Ureter (tissue), 1 donor: ENCODE measurements around the gene STYK1. TPM values are rescaled to one million over a fixed set of nuclear protein-coding genes. Genes with fewer than 3 reads are reported as not detected.

ENCODE experiments used
- total RNA-seq: library from RNA; stranded (reverse); gene quantifications from one replicate; pipeline ENCODE4 v1.2.4, GENCODE V29; 2023
- donor health status: DM: yes; HTN: yes; CAD: no.

STYK1 gene
- total RNA-seq, 1 donor from 2014 or later: 13.2 TPM

Other genes with a start within 250 kb of the STYK1 start
- 3.1 TPM for gene KLRC2, start 238.0 kb downstream of the STYK1 start, total RNA-seq
- 3.3 TPM for gene KLRC1, start 220.7 kb downstream of the STYK1 start, total RNA-seq
- gene EIF2S3B, start 168.2 kb downstream of the STYK1 start, total RNA-seq: 0.81 TPM
- 28.3 TPM for gene MAGOHB, start 60.4 kb downstream of the STYK1 start, total RNA-seq
- gene YBX3, start 49.3 kb upstream of the STYK1 start, total RNA-seq: 318 TPM
- gene TAS2R7, start 128.6 kb upstream of the STYK1 start, total RNA-seq: not detected
- gene TAS2R8, start 133.2 kb upstream of the STYK1 start, total RNA-seq: not detected
- gene TAS2R9, start 136.1 kb upstream of the STYK1 start, total RNA-seq: not detected
- 0.62 TPM for gene TAS2R10, start 152.3 kb upstream of the STYK1 start, total RNA-seq
- 7.3 TPM for gene PRR4, start 175.4 kb upstream of the STYK1 start, total RNA-seq
- 47.6 TPM for gene PRH1, start 210.2 kb upstream of the STYK1 start, total RNA-seq
- gene TAS2R13, start 235.5 kb upstream of the STYK1 start, total RNA-seq: 7.9 TPM